ENCODE measurements around the gene LRRC55. TPM values are rescaled to one million over a fixed set of nuclear protein-coding genes. Genes with fewer than 3 reads are reported as not detected.

Gene LRRC55
- total and polyA plus RNA-seq, 2 experiments from 2014 or later, result 0.15 to 1.5 TPM

DNA sequence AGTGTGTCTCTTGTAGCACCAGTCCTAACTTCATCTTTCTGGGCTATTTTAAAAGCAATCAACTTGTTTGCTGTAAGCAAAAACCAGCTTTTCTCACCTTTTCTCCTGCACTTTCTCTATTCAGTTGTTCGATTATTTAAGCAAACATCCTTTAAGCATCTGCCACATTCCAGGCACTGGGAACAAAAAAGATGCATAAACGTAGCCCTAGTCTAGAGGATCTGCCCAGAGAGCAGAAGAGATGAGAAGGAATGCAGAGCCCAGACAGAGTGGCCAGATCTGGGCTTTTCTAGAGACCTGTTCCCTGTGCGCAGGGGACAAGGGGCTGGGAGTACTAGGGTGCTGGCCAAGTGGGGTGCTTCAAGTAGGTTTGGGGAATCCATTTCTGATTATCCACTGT lies 46.8 kb downstream of the LRRC55 start (continued):
- no peak for TF ChIP-seq POLR2AphosphoS5 (IDR thresholded peaks at IDR 0.05; ENCODE audit: low read depth)
- no peak for TF ChIP-seq EZH2phosphoT487 (IDR thresholded peaks at IDR 0.05; ENCODE audit: unreplicated experiment)
- TF ChIP-seq NANOG (IDR thresholded peaks at IDR 0.05; ENCODE audit: borderline replicate concordance), result no peak
- no peak for TF ChIP-seq JUNB (IDR thresholded peaks at IDR 0.05; ENCODE audit: unreplicated experiment)
- TF ChIP-seq, protein P1, sequence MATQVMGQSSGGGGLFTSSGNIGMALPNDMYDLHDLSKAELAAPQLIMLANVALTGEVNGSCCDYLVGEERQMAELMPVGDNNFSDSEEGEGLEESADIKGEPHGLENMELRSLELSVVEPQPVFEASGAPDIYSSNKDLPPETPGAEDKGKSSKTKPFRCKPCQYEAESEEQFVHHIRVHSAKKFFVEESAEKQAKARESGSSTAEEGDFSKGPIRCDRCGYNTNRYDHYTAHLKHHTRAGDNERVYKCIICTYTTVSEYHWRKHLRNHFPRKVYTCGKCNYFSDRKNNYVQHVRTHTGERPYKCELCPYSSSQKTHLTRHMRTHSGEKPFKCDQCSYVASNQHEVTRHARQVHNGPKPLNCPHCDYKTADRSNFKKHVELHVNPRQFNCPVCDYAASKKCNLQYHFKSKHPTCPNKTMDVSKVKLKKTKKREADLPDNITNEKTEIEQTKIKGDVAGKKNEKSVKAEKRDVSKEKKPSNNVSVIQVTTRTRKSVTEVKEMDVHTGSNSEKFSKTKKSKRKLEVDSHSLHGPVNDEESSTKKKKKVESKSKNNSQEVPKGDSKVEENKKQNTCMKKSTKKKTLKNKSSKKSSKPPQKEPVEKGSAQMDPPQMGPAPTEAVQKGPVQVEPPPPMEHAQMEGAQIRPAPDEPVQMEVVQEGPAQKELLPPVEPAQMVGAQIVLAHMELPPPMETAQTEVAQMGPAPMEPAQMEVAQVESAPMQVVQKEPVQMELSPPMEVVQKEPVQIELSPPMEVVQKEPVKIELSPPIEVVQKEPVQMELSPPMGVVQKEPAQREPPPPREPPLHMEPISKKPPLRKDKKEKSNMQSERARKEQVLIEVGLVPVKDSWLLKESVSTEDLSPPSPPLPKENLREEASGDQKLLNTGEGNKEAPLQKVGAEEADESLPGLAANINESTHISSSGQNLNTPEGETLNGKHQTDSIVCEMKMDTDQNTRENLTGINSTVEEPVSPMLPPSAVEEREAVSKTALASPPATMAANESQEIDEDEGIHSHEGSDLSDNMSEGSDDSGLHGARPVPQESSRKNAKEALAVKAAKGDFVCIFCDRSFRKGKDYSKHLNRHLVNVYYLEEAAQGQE (IDR thresholded peaks at IDR 0.05; ENCODE audit: unreplicated experiment), result no peak
- no peak for TF ChIP-seq CREB1 (CRISPR knock-in tag; IDR thresholded peaks at IDR 0.05; ENCODE audit: low read depth)
- no peak for TF ChIP-seq ZNF331 (CRISPR knock-in tag; IDR thresholded peaks at IDR 0.05; ENCODE audit: low read depth)
- TF ChIP-seq EZH2 (IDR thresholded peaks at IDR 0.05; ENCODE audit: low read depth, unreplicated experiment), result no peak

DNA sequence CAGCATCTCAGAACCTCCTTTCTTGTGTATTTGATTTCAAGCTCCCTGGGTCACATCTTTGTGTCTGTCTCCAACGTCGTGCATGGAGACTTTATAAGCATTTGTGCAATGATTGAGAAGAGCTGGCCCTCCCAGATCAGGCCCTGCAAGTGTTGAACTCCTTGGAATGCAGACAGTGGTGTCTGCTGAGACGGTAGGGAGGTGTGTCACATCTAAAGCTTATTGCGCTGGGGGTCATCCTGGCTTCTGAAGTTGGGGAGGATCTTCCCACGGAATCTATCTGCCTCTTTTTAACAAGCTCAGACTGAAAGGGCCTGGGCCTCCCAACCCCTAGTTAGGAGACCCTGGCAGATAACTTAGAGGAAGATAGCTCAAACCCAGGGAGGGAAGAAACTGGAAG lies 48.6 kb downstream of the LRRC55 start:
- Mint-ChIP-seq H3K36me3 (ENCODE audit: low read depth) (no peaks in the 10 kb centered on the region), H3K4me3 (no peak overlapping the region), H3K9me3 (no peaks in the 10 kb centered on the region; the same call in 2 of the 3 replicates), H3K27ac (no peak overlapping the region), H3K27me3 (ENCODE audit: insufficient read depth, low read depth, poor library complexity) (no peaks in the 10 kb centered on the region), H3K4me1 (peaks cover 10% of the 10 kb centered on the region; the same call in 2 of the 3 replicates)
- Histone ChIP-seq H3K4me3 (no peak overlapping the region), H3K79me2 (replicated peaks; ENCODE audit: insufficient read depth) (no peaks in the 10 kb centered on the region), H4K20me1 (replicated peaks; ENCODE audit: insufficient read depth) (no peaks in the 10 kb centered on the region), H3K4me2 (no peak overlapping the region), H3K27ac (ENCODE audit: low read depth) (no peak overlapping the region), H3K9me2 (ENCODE audit: insufficient read depth) (peaks cover 16% of the 10 kb centered on the region; the same call in 1 of the 2 replicates), H3K27me3 (ENCODE audit: insufficient read depth) (no peaks in the 10 kb centered on the region), H3K4me1 (ENCODE audit: insufficient read depth) (no peaks in the 10 kb centered on the region), H3K36me3 (ENCODE audit: insufficient read depth) (no peaks in the 10 kb centered on the region), H3F3A (replicated peaks; ENCODE audit: low read depth) (no peaks in the 10 kb centered on the region), H2AFZ (peak overlapping the region; percentile 95)
- no peak for DNase-seq (ENCODE audit: low spot score)
- no peak for TF ChIP-seq STAT1 (IDR thresholded peaks at IDR 0.05; ENCODE audit: unreplicated experiment)
- TF ChIP-seq ZNF331 (CRISPR knock-in tag; IDR thresholded peaks at IDR 0.05; ENCODE audit: low read depth), result no peak
- TF ChIP-seq ZNF114 (CRISPR knock-in tag; IDR thresholded peaks at IDR 0.05), result no peak
- ATAC-seq, result no peak

DNA sequence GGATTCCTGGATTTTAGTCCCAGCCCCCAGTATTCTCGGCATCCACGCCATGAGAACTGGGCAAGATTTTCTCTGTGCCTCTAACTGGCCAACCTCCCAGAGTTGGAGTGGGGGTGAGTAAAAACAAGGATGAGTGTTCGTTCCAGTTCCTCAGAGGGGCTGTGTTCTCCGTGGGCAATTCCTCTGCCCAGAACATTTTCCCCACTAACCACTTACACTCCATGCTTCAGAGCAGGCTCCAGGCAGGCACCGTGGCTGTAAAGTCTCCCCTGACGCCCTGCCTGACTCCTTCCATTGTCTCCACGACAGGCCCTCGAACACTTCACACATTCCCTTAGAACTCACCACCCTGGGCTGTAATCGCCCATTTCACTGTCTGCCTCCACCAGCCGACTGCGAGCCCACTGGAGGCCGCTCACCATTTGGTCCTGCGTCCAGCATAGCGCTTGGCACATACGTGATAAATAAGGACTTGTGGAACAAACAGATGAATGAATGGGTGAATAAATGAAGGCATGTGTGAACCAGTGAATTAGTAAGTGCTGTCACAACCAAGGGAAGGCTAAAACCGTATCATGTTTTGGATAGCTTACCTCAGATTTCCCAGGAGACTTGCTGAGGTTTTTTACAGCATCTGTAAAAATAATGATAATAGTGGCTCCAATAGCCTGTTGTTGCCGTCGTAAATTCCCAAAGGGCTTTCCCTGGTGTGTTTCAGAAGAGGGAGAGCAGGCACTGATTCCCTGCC lies 49.2 kb downstream of the LRRC55 start:
- DNase-seq (ENCODE audit: low spot score) (peak; percentile 34), ATAC-seq (peak; percentile 96)
- Histone ChIP-seq H2AFZ (peak overlapping the region; percentile 95), H3K36me3 (ENCODE audit: insufficient read depth) (no peaks in the 10 kb centered on the region), H4K20me1 (replicated peaks; ENCODE audit: insufficient read depth) (no peaks in the 10 kb centered on the region), H3K4me1 (ENCODE audit: insufficient read depth) (no peaks in the 10 kb centered on the region), H3K79me2 (replicated peaks; ENCODE audit: insufficient read depth) (no peaks in the 10 kb centered on the region), H3K27me3 (ENCODE audit: insufficient read depth) (no peaks in the 10 kb centered on the region), H3K9me2 (ENCODE audit: insufficient read depth) (peaks cover 16% of the 10 kb centered on the region; the same call in 1 of the 2 replicates), H3K4me3 (no peak overlapping the region), H3F3A (replicated peaks; ENCODE audit: low read depth) (no peaks in the 10 kb centered on the region), H3K4me2 (no peak overlapping the region), H3K27ac (ENCODE audit: low read depth) (no peak overlapping the region)
- peaks cover 1% of the 10 kb centered on the region for H3K27me3 Mint-ChIP-seq (ENCODE audit: insufficient read depth, low read depth, poor library complexity)
- H3K27ac Mint-ChIP-seq, result peak overlapping the region; percentile 70; the same call in 1 of the 2 replicates
- H3K36me3 Mint-ChIP-seq (ENCODE audit: low read depth), result no peaks in the 10 kb centered on the region
- H3K9me3 Mint-ChIP-seq, result no peaks in the 10 kb centered on the region; the same call in 2 of the 3 replicates
- H3K4me3 Mint-ChIP-seq, result no peak overlapping the region
- peaks cover 10% of the 10 kb centered on the region; the same call in 2 of the 3 replicates for H3K4me1 Mint-ChIP-seq
- peak; percentile 92 for TF ChIP-seq JUNB (IDR thresholded peaks at IDR 0.05; ENCODE audit: unreplicated experiment)
- TF ChIP-seq, protein P2, sequence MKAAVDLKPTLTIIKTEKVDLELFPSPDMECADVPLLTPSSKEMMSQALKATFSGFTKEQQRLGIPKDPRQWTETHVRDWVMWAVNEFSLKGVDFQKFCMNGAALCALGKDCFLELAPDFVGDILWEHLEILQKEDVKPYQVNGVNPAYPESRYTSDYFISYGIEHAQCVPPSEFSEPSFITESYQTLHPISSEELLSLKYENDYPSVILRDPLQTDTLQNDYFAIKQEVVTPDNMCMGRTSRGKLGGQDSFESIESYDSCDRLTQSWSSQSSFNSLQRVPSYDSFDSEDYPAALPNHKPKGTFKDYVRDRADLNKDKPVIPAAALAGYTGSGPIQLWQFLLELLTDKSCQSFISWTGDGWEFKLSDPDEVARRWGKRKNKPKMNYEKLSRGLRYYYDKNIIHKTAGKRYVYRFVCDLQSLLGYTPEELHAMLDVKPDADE (IDR thresholded peaks at IDR 0.05), result no peak
